Endothelial cell of umbilical vein (primary cell): ENCODE results near the gene BTN3A1.

ENCODE experiments used
- CTCF ChIP-seq, 2 donors: IDR thresholded peaks; 1 replicate in 1 of 2; 2 replicates in 1 of 2; pipeline ENCODE4 v1.5.1; 2011; ENCODE audit warnings: low read length in 2 of 2, mild to moderate bottlenecking in 2 of 2, moderate library complexity in 2 of 2, control low read depth in 1 of 2, inconsistent platforms in 1 of 2, low read depth in 1 of 2; ENCODE audit not compliant: insufficient read depth in 1 of 2; ENCODE audit errors: extremely low read depth in 1 of 2
- EZH2 ChIP-seq: IDR thresholded peaks from 2 replicates; pipeline ENCODE4 v1.6.1; 2012; ENCODE audit warnings: borderline replicate concordance, low read depth, mild to moderate bottlenecking, moderate library complexity, low read length, inconsistent platforms; ENCODE audit not compliant: severe bottlenecking
- FOS ChIP-seq: IDR thresholded peaks from 2 replicates; pipeline ENCODE4 v1.6.1; 2011; ENCODE audit warnings: mild to moderate bottlenecking, low read length, moderate library complexity, borderline replicate concordance; ENCODE audit not compliant: insufficient read depth
- POLR2A ChIP-seq: IDR thresholded peaks from 2 replicates; pipeline ENCODE4 v1.6.1; 2012; ENCODE audit warnings: low read depth, mild to moderate bottlenecking, control low read depth, low read length
- POLR2AphosphoS5 ChIP-seq: IDR thresholded peaks from 2 replicates; pipeline ENCODE4 v1.6.1; 2012; ENCODE audit warnings: low read depth, mild to moderate bottlenecking, control low read depth, low read length, moderate library complexity; ENCODE audit not compliant: insufficient read depth

DNA sequence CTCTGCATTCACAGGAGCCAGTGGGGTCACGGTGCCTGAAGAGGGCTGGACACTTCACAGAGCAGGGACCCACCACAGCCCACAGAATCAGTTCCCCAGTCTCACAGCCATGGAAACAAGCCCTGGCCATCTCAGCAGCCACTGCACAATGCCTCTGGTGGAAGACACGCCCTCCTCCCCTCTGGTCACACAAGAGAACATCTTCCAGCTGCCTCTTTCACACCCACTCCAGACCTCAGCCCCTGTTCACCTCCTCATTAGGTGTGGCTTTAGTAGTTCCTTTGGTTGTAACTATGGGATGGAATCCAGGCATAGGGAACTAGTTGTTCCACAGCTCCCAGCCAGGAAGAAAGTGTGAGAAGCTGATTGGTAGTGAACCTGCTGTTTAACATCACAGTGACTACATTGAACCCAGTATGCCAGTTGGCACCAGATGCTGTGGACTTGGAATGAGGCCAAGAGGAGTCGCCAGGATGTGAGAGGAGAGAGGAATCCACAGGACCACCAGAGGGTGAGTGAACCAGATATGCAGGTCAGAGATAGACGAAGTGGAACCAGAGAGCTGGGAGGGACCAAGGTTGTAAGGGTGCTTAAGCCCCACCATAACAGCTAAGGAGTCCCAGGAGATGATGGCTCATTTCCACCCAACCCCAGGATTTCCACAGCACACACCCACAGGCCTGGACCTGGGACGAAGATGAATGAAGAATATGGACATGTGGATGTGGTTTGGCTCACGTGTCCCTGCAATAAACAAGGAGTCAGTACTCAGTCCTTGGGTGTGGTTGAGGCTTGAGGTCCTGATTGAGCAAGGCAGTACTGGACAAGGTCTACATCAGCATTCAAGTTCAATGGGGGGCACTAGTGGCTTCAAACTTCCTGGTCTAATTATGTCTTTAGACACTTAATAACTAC is 29.4 kb downstream of the BTN3A1 start:
- TF ChIP-seq CTCF (IDR thresholded peaks at IDR 0.05; ENCODE audit: extremely low read depth in 1 of 2, insufficient read depth in 1 of 2, low read depth in 1 of 2, low read length in 2 of 2) (no peak), POLR2AphosphoS5 (no peak), POLR2A (no peak), EZH2 (no peak), FOS (no peak)
